IPS DF 4.7 (cell line): ENCODE results near the gene UQCC3.
"Not testable (repeated sequence)": the region's sequence is repeated elsewhere in the genome, so short reads cannot be mapped to it uniquely, and the experiment has no call there.

ENCODE experiments used
- DNase-seq: peaks from one replicate; pipeline ENCODE4 v3.0.0-alpha.2; 2013; ENCODE audit warnings: low spot score; ENCODE audit errors: extremely low read depth

The UQCC3 gene

GRCh38 chr11:62702246-62702645 is 30.8 kb downstream of the UQCC3 start:
- no peak for DNase-seq

DNA sequence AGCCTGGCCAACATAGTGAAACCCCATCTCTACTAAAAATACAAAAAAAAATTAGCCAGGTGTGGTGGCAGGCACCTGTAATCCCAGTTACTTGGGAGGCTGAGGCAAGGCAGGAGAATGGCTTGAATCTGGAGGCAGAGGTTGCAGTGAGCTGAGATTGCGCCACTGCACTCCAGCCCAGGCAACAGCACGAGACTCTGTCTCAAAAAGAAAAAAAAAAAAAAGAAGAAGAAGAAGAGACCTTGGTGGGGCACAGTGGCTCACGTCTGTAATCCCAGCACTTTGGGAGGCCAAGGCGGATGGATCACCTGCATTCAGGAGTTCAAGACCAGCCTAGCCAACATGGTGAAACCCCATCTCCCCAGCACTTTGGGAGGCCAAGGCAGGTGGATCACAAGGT is 32.4 kb downstream of the UQCC3 start:
- not testable (repeated sequence) for DNase-seq

DNA sequence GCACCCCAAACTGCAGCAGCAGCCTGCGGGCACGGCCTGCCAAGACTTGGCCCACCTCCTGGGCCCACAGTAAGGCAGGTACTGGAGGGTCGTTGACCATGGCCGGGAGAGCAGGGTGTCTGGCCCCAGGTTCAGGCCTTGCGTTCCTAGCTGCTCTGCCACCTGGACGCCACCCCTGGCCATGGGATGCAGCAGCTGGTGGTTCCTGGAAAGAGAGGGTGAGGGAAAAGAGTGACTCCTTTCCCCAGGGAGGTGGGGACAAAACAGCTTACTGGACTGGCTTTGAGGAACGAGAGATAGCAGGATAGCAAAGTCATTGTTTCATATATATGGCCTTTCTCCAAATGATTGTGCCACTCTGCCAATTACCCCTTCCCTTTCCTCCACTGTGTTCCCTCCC is 33.9 kb downstream of the UQCC3 start:
- DNase-seq: no peak

- DNase-seq: no peak
Measured at GRCh38 chr11:62705880-62706849, 34.7 kb downstream of the UQCC3 start.

DNA sequence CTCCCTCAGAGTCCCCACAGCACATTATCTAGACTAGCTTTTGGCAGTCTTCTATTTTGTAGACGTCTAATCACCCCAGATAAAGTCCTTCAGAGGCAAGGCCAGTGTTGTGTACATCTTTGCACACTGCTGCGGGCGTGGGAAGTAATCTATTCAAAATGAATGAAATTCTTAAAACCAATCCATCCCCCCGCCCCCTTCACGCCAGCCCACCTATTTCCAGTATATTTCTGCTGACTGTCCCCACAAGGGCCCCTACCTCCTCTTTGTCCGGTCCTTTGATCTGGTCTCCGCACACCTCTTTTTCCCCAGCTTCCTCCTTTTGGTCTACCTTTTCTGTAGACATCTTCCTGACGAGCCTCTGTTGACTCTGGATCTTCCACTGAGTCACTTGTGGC is 35.4 kb downstream of the UQCC3 start:
- DNase-seq: no peak

DNA sequence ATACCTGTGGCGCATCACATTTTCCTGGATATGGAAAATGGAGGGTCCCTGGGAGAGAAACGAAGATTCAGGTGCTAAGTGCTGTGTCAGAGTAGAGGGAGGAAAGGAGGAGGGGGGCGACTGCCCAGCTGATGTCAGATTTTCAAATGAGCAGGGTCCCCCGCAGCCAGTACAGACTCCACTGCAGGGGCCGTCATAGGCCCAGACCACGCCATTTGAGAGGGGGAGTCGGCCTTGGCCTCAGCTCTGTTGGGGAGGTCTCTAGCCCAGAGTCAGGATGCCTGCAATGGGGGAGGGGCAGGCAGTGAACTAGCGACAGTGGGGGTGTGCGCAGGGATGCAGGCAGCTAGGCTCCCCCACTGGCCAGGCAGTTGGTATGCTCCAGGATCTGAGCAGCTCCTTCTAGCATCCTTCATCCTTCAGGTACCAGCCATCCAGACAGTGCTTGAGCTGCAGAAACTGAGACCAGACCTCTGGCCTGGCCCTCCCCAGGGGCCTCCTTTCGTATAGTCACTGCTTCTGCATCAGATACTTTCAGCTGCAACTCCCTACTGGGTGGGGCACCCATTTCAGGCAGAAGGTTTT is 35.9 kb downstream of the UQCC3 start, which contains the start of the genes BSCL2 and GNG3:
TSS of gene BSCL2 (minus strand) at position 148 of the 585 bp plus-strand sequence. CDS start 229 bp downstream, outside the sequence.
TSS of gene GNG3 (plus strand) at position 400 of the 585 bp plus-strand sequence. CDS start 620 bp downstream, outside the sequence.
- no peak for DNase-seq

DNA sequence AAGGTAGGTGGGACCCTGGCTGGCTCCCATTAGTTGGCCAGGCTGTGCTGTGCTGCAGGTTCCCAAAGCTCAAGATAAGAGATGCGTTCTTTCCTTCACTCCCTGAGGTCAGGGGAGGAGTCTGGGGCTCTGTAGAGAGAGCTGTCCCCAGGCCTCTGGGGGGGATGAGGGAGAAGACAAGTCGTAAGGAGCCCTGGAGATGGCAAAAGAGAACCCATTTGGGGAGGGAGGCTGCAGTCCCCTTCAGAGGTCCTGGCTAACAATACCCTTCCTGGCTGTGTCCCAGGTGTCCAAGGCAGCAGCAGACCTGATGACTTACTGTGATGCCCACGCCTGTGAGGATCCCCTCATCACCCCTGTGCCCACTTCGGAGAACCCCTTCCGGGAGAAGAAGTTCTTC is 36.9 kb downstream of the UQCC3 start:
- no peak for DNase-seq

GRCh38 chr11:62708793-62709192 is 37.3 kb downstream of the UQCC3 start:
- DNase-seq: no peak

DNA sequence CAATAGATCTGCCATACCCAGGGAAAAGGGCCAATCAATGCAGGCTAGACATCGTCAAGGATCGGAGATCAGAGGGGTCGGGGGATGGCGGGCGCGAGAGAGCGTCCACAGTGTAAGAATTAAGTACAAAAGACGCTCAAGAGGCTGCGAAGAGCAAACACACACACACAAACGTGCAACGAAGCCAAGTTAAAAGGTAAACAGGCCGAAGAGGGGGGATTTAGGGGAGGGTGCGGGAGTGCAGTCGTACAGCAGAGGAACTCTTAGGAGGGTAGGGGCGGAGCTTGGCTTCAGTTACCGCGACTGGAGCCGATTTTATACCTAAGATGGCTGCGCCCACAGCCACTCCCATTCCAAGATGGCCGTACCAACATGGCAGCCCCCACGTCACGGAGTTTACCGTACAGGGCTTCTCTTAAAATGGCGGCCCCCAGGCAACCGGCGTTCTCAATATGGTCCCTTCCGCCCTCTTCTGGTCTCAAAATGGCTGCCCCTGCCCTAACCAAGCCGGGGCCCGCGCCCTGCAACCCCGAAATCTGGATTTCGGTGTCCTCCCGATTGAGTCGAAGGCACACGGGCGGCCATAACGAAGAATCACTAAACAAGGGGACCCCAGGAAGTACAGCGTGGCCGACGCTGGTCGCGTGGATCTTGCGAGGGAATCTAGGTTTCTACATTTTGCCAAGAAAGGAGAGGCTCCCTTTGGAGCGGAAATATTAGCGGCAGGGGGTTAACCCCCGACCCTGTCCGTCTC is 38.0 kb downstream of the UQCC3 start:
- no peak for DNase-seq

DNA sequence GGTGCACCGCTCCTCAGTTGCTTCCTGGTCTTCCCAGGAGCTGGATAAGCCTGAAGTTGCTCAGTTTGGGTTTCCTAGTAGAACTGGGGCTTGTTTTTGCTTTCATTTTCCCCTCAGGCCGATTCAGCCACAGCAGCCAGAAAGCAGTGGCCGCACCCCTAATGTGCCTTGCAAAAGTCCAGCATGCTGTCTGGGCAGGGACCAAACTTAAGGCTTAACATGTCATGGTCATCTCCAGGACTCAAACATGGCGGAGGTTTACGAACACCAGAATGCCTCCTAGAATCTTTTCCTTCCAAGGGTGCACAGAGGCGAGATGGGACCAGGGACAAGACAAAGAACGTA is 38.5 kb downstream of the UQCC3 start:
- no peak for DNase-seq

GRCh38 chr11:62712276-62712812 is 40.9 kb downstream of the UQCC3 start:
- DNase-seq: no peak

GRCh38 chr11:62712861-62713260 is 41.4 kb downstream of the UQCC3 start:
- DNase-seq: no peak

GRCh38 chr11:62713343-62713742 is 41.9 kb downstream of the UQCC3 start:
- no peak for DNase-seq

GRCh38 chr11:62715150-62716130 is 44.0 kb downstream of the UQCC3 start:
- no peak for DNase-seq

- DNase-seq: no peak
Measured at GRCh38 chr11:62716206-62716605, 44.7 kb downstream of the UQCC3 start.

DNA sequence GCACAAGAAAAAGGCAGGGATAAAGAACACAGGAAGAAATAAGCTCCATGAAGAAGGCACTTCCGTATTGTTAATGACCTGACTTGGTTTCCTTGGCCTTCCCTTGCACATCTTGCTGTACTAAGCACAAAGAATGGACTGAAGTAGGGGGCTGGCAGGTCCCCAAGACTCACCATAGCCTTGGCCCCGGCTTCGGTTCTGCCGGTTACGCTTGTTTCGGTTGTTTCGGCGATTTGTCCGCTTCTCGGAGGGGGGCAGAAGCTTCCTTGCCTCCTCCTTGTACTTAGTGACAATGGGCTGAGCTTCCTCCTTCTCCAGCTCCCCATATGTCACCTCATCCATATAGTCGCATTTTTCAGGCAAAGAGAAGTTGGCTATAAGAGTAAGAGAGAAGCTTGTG is 45.3 kb downstream of the UQCC3 start:
- DNase-seq: no peak

DNA sequence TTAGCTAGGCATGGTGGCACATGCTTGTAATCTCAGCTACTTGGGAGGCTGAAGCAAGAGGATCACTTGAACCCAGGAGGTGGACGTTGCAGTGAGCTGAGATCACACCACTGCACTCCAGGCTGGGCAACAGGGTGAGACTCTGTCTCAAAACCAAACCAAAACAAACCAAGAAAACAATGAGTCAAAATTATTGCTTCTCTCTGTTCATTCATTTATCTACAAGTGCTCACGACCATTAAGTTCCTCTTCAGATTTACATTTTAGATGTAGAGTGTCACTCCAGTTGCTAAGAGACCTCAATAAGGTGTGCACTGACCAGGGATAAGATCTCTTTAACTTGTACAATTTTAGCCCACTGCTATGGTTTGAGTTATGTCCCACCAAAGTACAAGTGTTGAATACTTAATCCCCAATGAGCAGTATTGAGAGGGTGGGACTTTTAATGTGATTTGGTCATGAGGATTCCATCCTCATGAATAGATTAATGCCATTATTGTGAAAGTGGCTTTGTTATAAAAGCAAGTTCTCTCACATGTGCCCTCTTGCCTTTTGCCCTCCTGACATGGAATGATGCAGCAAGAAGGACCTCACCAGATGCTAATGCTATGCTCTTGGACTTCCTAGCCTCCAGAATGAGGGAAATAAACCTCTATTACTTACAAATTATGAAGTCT is 48.0 kb downstream of the UQCC3 start:
- no peak for DNase-seq

- DNase-seq: no peak
Measured at GRCh38 chr11:62721994-62722393, 50.5 kb downstream of the UQCC3 start.
